Hepatocyte (in vitro differentiated cells): ENCODE data around the gene MEOX2. TPM values are rescaled to one million over a fixed set of nuclear protein-coding genes. Genes with fewer than 3 reads are reported as not detected.

ENCODE experiments used
- DNase-seq: peaks from one replicate; pipeline ENCODE4 v3.0.0-alpha.2; 2016; ENCODE audit warnings: low spot score
- H2AFZ ChIP-seq: fragments of 200-600 bp; sonication (generic); 2 replicates; pipeline ENCODE4 v1.6.0; 2016; ENCODE audit warnings: antibody characterized with exemption, mild to moderate bottlenecking
- H3K27ac ChIP-seq: fragments of 200-600 bp; sonication (generic); 2 replicates; pipeline ENCODE4 v1.5.1; 2016; ENCODE audit warnings: mild to moderate bottlenecking
- H3K27me3 ChIP-seq: fragments of 200-600 bp; sonication (generic); 2 replicates; pipeline ENCODE4 v1.6.1; 2016
- H3K36me3 ChIP-seq: fragments of 200-600 bp; sonication (generic); replicated peaks from 2 replicates; pipeline ENCODE4 v1.5.1; 2016; ENCODE audit warnings: low read depth; ENCODE audit not compliant: insufficient read depth
- H3K4me1 ChIP-seq: fragments of 200-600 bp; sonication (generic); 2 replicates; pipeline ENCODE4 v1.5.1; 2016; ENCODE audit warnings: mild to moderate bottlenecking, moderate library complexity; ENCODE audit not compliant: insufficient read depth
- H3K4me2 ChIP-seq: fragments of 200-600 bp; sonication (generic); 2 replicates; pipeline ENCODE4 v1.6.0; 2016
- H3K4me3 ChIP-seq: fragments of 200-600 bp; sonication (generic); 2 replicates; pipeline ENCODE4 v1.5.1; 2016; ENCODE audit warnings: mild to moderate bottlenecking
- H3K79me2 ChIP-seq: fragments of 200-600 bp; sonication (generic); 2 replicates; pipeline ENCODE4 v1.6.0; 2017; ENCODE audit warnings: mild to moderate bottlenecking
- H3K9me2 ChIP-seq: fragments of 200-600 bp; sonication (generic); replicated peaks from 2 replicates; pipeline ENCODE4 v1.6.0; 2017; ENCODE audit warnings: mild to moderate bottlenecking; ENCODE audit not compliant: insufficient read depth
- H3K9me3 ChIP-seq: fragments of 200-600 bp; sonication (generic); 2 replicates; pipeline ENCODE4 v1.5.1; 2016; ENCODE audit warnings: low read depth, mild to moderate bottlenecking
- H4K20me1 ChIP-seq: fragments of 200-600 bp; sonication (generic); 2 replicates; pipeline ENCODE4 v1.6.0; 2016; ENCODE audit warnings: mild to moderate bottlenecking; ENCODE audit not compliant: insufficient read depth, poor library complexity, severe bottlenecking
- EZH2 ChIP-seq: fragments of 200-600 bp; sonication (generic); IDR thresholded peaks from 2 replicates; pipeline ENCODE4 v1.6.1; 2016; ENCODE audit warnings: antibody characterized with exemption, mild to moderate bottlenecking, borderline replicate concordance
- EZH2phosphoT487 ChIP-seq: fragments of 200-600 bp; sonication (generic); IDR thresholded peaks from one replicate; pipeline ENCODE4 v1.6.1; 2018; ENCODE audit warnings: antibody characterized with exemption, mild to moderate bottlenecking, low read depth, moderate library complexity; ENCODE audit not compliant: unreplicated experiment, severe bottlenecking
- WGBS: methylation state at CpG from one replicate; pipeline ENCODE4 v1.1.6; 2016; ENCODE audit warnings: low lambda C conversion rate; ENCODE audit errors: missing lambda C conversion rate; 5-methylcytosine and 5-hydroxymethylcytosine counted together
- polyA plus RNA-seq: library from polyadenylated mRNA; unstranded; fragments of >200 nt; fragmentation: Nextera tagmentation; extraction: Ambion mirVana; gene quantifications from 2 replicates; pipeline ENCODE4 v1.2.1, GENCODE V29; 2016
- total RNA-seq: library from RNA; depleted of rRNA; stranded (reverse); fragments of >200 nt; gene quantifications from 2 replicates; pipeline ENCODE4 v1.2.3, GENCODE V29; 2014
- TF ChIP-seq, protein P1 (sequence below): fragments of 200-600 bp; sonication (generic); IDR thresholded peaks from 2 replicates; pipeline ENCODE4 v1.5.1; 2016; ENCODE audit warnings: antibody characterized with exemption, mild to moderate bottlenecking; ENCODE audit not compliant: poor library complexity

The MEOX2 gene
- total and polyA plus RNA-seq, 2 experiments from 2014 or later: 1.3 to 2.0 TPM

DNA sequence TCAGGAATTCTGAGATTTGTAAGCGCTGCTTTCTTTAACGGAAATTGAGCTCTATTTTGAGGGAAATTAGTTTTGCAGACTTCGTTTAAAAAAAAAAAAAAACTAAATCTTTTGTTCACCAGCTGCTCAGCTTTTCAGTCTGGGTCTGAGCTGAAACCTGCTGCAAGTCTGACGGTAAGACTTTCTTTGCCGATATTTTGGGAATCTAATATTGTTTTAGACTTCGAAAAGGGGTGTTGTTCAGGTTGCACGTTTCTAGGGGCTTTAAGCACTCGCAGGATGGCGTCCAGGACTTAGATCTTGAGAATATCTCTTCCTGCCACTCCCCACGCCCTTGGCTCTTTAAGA is 1.8 kb upstream of the MEOX2 start:
- Histone ChIP-seq H3K4me1 (peaks cover 4% of the 10 kb centered on the region), H3K36me3 (no peaks in the 10 kb centered on the region), H3K79me2 (no peaks in the 10 kb centered on the region), H2AFZ (no peak overlapping the region), H3K9me3 (no peaks in the 10 kb centered on the region), H4K20me1 (no peaks in the 10 kb centered on the region), H3K27me3 (peaks cover 65% of the 10 kb centered on the region), H3K4me3 (no peak overlapping the region), H3K9me2 (no peaks in the 10 kb centered on the region), H3K27ac (no peak overlapping the region), H3K4me2 (peak overlapping the region; percentile 83)
- WGBS: 12% methylated on average over 10 of the region's 10 CpGs
- TF ChIP-seq, protein P1, sequence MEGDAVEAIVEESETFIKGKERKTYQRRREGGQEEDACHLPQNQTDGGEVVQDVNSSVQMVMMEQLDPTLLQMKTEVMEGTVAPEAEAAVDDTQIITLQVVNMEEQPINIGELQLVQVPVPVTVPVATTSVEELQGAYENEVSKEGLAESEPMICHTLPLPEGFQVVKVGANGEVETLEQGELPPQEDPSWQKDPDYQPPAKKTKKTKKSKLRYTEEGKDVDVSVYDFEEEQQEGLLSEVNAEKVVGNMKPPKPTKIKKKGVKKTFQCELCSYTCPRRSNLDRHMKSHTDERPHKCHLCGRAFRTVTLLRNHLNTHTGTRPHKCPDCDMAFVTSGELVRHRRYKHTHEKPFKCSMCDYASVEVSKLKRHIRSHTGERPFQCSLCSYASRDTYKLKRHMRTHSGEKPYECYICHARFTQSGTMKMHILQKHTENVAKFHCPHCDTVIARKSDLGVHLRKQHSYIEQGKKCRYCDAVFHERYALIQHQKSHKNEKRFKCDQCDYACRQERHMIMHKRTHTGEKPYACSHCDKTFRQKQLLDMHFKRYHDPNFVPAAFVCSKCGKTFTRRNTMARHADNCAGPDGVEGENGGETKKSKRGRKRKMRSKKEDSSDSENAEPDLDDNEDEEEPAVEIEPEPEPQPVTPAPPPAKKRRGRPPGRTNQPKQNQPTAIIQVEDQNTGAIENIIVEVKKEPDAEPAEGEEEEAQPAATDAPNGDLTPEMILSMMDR: no peak
- no peak for TF ChIP-seq EZH2phosphoT487
- TF ChIP-seq EZH2: no peak
- no peak for DNase-seq

DNA sequence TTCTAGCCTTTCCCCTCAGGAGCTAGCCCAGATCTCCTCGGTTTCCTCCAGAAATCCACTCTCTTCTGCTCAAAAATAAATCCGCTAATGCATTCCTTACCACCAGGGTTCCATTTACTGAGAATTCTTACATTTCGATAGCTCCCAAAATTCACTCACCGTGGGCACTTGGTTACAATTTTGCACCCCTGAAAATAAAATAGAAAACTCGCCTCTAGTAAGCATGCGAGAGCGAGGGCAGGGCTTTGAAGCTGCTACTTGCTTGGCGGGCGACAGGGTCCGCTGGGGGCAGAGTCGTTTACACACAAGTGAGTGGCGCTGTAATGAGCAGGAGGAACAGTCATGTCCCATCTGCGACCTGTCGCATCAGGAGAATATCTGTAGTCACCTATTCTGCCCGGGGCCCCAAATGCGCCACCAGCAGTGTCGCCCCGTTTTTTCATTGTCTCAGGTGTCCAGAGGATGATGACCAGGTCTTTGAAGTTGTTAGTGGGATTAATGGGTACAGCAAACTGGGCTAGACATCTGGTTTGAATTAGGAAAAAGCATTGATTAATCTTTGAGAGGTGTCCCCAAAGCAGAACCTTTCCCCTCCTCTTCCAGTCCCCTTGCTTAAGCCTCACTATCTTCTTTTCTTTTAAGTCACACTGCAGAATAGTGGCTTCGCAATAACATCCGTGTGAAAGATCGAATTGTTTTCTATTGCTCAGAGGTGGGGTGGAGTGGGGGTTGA is 1.2 kb upstream of the MEOX2 start:
- H3K36me3 ChIP-seq: no peaks in the 10 kb centered on the region
- H3K79me2 ChIP-seq: no peaks in the 10 kb centered on the region
- peaks cover 71% of the 10 kb centered on the region for H3K27me3 ChIP-seq
- TF ChIP-seq, protein P1: no peak
- TF ChIP-seq EZH2phosphoT487 (peak; percentile 73), EZH2 (peak; percentile 65)
- peak overlapping the region; percentile 83 for H3K4me2 ChIP-seq
- no peak for DNase-seq
- peaks cover 4% of the 10 kb centered on the region for H3K4me1 ChIP-seq
- no peak overlapping the region for H2AFZ ChIP-seq
- no peak overlapping the region for H3K4me3 ChIP-seq
- 6% methylated on average over 21 of the region's 21 CpGs for WGBS
- H3K9me2 ChIP-seq: no peaks in the 10 kb centered on the region
- H4K20me1 ChIP-seq: no peaks in the 10 kb centered on the region
- no peaks in the 10 kb centered on the region for H3K9me3 ChIP-seq
- H3K27ac ChIP-seq: no peak overlapping the region

DNA sequence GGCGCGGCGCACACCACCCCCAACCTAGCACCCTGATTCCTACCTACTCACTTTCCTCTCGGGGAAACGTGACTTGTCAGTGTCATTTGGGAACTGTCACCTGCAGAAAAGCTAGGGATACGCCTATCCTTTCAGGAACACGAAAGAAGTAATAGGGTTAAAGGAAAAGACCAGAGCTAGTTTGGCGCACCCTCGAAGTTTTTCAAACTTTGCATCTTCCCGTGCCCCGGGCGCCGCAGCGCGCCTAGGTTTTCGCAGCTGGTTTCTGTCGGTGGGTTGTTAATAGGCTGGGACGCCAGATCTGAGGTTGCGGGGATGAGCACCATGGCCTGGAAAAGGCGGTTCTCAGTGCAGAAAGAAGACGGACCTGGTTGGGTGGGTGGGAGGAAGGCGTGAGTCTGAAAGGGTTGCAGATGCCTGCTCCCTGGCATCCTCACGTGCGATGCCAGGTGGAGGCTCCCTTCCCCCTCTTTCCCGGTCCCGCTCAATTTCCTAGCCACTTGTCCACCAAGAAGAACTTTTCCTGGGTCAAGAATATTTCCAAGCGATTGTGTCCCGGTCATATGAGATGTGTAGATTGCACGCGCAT is 568 bp upstream of the MEOX2 start:
- Histone ChIP-seq H3K27me3 (peaks cover 75% of the 10 kb centered on the region), H2AFZ (peak overlapping the region; percentile 42), H3K79me2 (no peaks in the 10 kb centered on the region), H3K9me2 (no peaks in the 10 kb centered on the region), H3K4me3 (peak overlapping the region; percentile 15), H3K4me2 (peak overlapping the region; percentile 83), H3K4me1 (peaks cover 4% of the 10 kb centered on the region), H3K9me3 (no peaks in the 10 kb centered on the region), H3K36me3 (no peaks in the 10 kb centered on the region), H3K27ac (no peak overlapping the region), H4K20me1 (no peaks in the 10 kb centered on the region)
- peak; percentile 5 for DNase-seq
- TF ChIP-seq EZH2phosphoT487 (peak; percentile 14), EZH2 (peak; percentile 5)
- TF ChIP-seq, protein P1: no peak
- WGBS: 6% methylated on average over 30 of the region's 30 CpGs
